H1 (cell line): ENCODE data around the gene WSCD2. TPM values are rescaled to one million over a fixed set of nuclear protein-coding genes. Genes with fewer than 3 reads are reported as not detected.
"Not testable (repeated sequence)": the region's sequence is repeated elsewhere in the genome, so short reads cannot be mapped to it uniquely, and the experiment has no call there.

Experiments used
- CTCF ChIA-PET: fragments of 300-600 bp; sonication (Branson Sonifier 250); formaldehyde crosslinking; loops from one replicate; lab custom pipeline; 2021; ENCODE audit not compliant: partially characterized antibody; lab: Charles Lee
- POLR2A ChIA-PET: fragments of 300-600 bp; sonication (Branson Sonifier 250); formaldehyde crosslinking; loops from one replicate; lab custom pipeline; 2021; ENCODE audit warnings: inconsistent platforms; ENCODE audit not compliant: partially characterized antibody; lab: Charles Lee
- DNase-seq, 2 experiments: peaks; one replicate each; pipeline versions ENCODE4 v3.0.0 to v3.0.0-alpha.2; 2010 to 2022; ENCODE audit warnings: low spot score in 2 of 2, low read depth in 1 of 2, mixed read lengths in 1 of 2
- FAIRE-seq: peaks from 2 replicates; lab custom pipeline; 2011; peaks lifted over from hg19 to GRCh38; lab: Jason Lieb, UNC
- H2AFZ ChIP-seq: 2 replicates; pipeline ENCODE4 v1.8.1; 2012; ENCODE audit warnings: low read length, inconsistent platforms
- H2AK5ac ChIP-seq: 2 replicates; pipeline ENCODE4 v1.6.1; 2013; ENCODE audit warnings: low read depth, low read length
- H2BK120ac ChIP-seq: replicated peaks from 2 replicates; pipeline ENCODE3; 2013; ENCODE audit warnings: low read depth, low read length, inconsistent platforms
- H2BK12ac ChIP-seq: 2 replicates; pipeline ENCODE4 v1.6.1; 2013; ENCODE audit warnings: low read depth, low read length
- H2BK15ac ChIP-seq: 2 replicates; pipeline ENCODE4 v1.6.1; 2013; ENCODE audit warnings: low read length
- H2BK20ac ChIP-seq: 2 replicates; pipeline ENCODE4 v1.6.1; 2013; ENCODE audit warnings: low read length
- H2BK5ac ChIP-seq: 2 replicates; pipeline ENCODE4 v1.6.1; 2013; ENCODE audit warnings: low read depth, low read length
- H3K14ac ChIP-seq: 2 replicates; pipeline ENCODE4 v1.6.1; 2013; ENCODE audit warnings: inconsistent platforms; ENCODE audit not compliant: insufficient read length
- H3K18ac ChIP-seq: 2 replicates; pipeline ENCODE4 v1.6.1; 2013; ENCODE audit warnings: low read length; ENCODE audit errors: extremely low read depth
- H3K23ac ChIP-seq: 2 replicates; pipeline ENCODE4 v1.6.1; 2013; ENCODE audit warnings: inconsistent platforms; ENCODE audit not compliant: insufficient read length
- H3K23me2 ChIP-seq: 2 replicates; pipeline ENCODE4 v1.6.1; 2013; ENCODE audit warnings: low read depth, low read length
- H3K27ac ChIP-seq: 2 replicates; pipeline ENCODE4 v1.6.1; 2011; ENCODE audit warnings: low read depth, low read length, inconsistent platforms
- H3K27me3 ChIP-seq, 4 experiments: replicated peaks in 1 of 4; 1 replicate in 1 of 4; 2 replicates in 3 of 4; pipeline versions ENCODE4 v1.6.1 to v1.8.1; 2011 to 2013; ENCODE audit warnings: low read length in 3 of 4, mild to moderate bottlenecking in 3 of 4, inconsistent platforms in 2 of 4, mixed read lengths in 2 of 4, moderate library complexity in 1 of 4; ENCODE audit not compliant: control insufficient read depth in 3 of 4, insufficient read depth in 3 of 4; ENCODE audit errors: extremely low read depth in 1 of 4
- H3K36me3 ChIP-seq, 4 experiments: 2 replicates each; pipeline versions ENCODE4 v1.6.1 to v1.8.1; 2011 to 2013; ENCODE audit warnings: mild to moderate bottlenecking in 4 of 4, low read length in 3 of 4, moderate library complexity in 2 of 4, control low read depth in 1 of 4, inconsistent platforms in 1 of 4; ENCODE audit not compliant: insufficient read depth in 4 of 4, control insufficient read depth in 2 of 4
- H3K4ac ChIP-seq: replicated peaks from 2 replicates; pipeline ENCODE3; 2013; ENCODE audit warnings: low read length, low read depth, mixed read lengths, inconsistent platforms; ENCODE audit not compliant: insufficient read length
- H3K4me1 ChIP-seq, 4 experiments: replicated peaks in 1 of 4; 1 replicate in 1 of 4; 2 replicates in 3 of 4; pipeline versions ENCODE4 v1.6.1 to v1.8.1; 2011 to 2013; ENCODE audit warnings: low read length in 3 of 4, inconsistent platforms in 2 of 4, mixed read lengths in 1 of 4; ENCODE audit not compliant: insufficient read depth in 4 of 4, control insufficient read depth in 3 of 4
- H3K4me2 ChIP-seq, 2 experiments: 2 replicates each; pipeline versions ENCODE4 v1.6.1 to v1.8.1; 2011 to 2013; ENCODE audit warnings: low read depth in 2 of 2, low read length in 2 of 2, control low read depth in 1 of 2, inconsistent platforms in 1 of 2, mild to moderate bottlenecking in 1 of 2; ENCODE audit not compliant: insufficient read depth in 1 of 2
- H3K4me3 ChIP-seq, 4 experiments: fragments of 200-600, 300-600 bp in 1 of 4; sonication (generic), shearing (Covaris generic), sonication (Bioruptor Twin) in 1 of 4; 2 replicates each; pipeline versions ENCODE4 v1.5.1 to v1.8.1; 2011 to 2016; ENCODE audit warnings: low read length in 4 of 4, low read depth in 3 of 4, control low read depth in 2 of 4, inconsistent platforms in 2 of 4, mild to moderate bottlenecking in 2 of 4, mixed read lengths in 1 of 4, moderate library complexity in 1 of 4; ENCODE audit not compliant: insufficient read depth in 2 of 4; ENCODE audit errors: extremely low read depth in 1 of 4
- H3K56ac ChIP-seq: replicated peaks from 2 replicates; pipeline ENCODE3; 2013; ENCODE audit warnings: low read depth, mild to moderate bottlenecking, mixed read lengths, low read length, inconsistent platforms; ENCODE audit not compliant: insufficient read length
- H3K79me1 ChIP-seq: 2 replicates; pipeline ENCODE4 v1.6.1; 2013; ENCODE audit warnings: low read depth, low read length, control low read depth
- H3K79me2 ChIP-seq, 2 experiments: 2 replicates each; pipeline versions ENCODE4 v1.6.1 to v1.8.1; 2012 to 2013; ENCODE audit warnings: low read length in 2 of 2, mild to moderate bottlenecking in 2 of 2, inconsistent platforms in 1 of 2; ENCODE audit not compliant: insufficient read depth in 2 of 2, control insufficient read depth in 1 of 2
- H3K9ac ChIP-seq, 4 experiments: replicated peaks in 1 of 4; 1 replicate in 1 of 4; 2 replicates in 3 of 4; pipeline versions ENCODE4 v1.6.1 to v1.8.1; 2011 to 2013; ENCODE audit warnings: low read depth in 3 of 4, low read length in 3 of 4, control low read depth in 2 of 4, mild to moderate bottlenecking in 2 of 4, moderate library complexity in 2 of 4, inconsistent platforms in 1 of 4; ENCODE audit errors: extremely low read depth in 1 of 4
- H3K9me3 ChIP-seq, 2 experiments: 2 replicates each; pipeline versions ENCODE4 v1.6.1 to v1.8.1; 2012 to 2013; ENCODE audit warnings: mild to moderate bottlenecking in 2 of 2, moderate library complexity in 2 of 2, control low read depth in 1 of 2, inconsistent platforms in 1 of 2, low read depth in 1 of 2, low read length in 1 of 2, mixed read lengths in 1 of 2; ENCODE audit not compliant: insufficient read depth in 2 of 2
- H4K20me1 ChIP-seq, 2 experiments: replicated peaks in 1 of 2; 2 replicates each; pipeline versions ENCODE3 to v1.8.1; 2011 to 2013; ENCODE audit warnings: inconsistent platforms in 2 of 2, low read length in 2 of 2, mild to moderate bottlenecking in 1 of 2; ENCODE audit not compliant: insufficient read depth in 2 of 2, control insufficient read depth in 1 of 2
- H4K5ac ChIP-seq: 2 replicates; pipeline ENCODE4 v1.6.1; 2013; ENCODE audit warnings: low read length, low read depth, mixed read lengths, inconsistent platforms; ENCODE audit not compliant: insufficient read length
- H4K8ac ChIP-seq: 2 replicates; pipeline ENCODE4 v1.8.0; 2013; ENCODE audit warnings: mild to moderate bottlenecking, moderate library complexity, low read length, inconsistent platforms; ENCODE audit not compliant: insufficient read depth; ENCODE audit errors: extremely low read depth
- H4K91ac ChIP-seq: replicated peaks from 2 replicates; pipeline ENCODE3; 2013; ENCODE audit warnings: low read length, mixed read lengths, inconsistent platforms; ENCODE audit not compliant: insufficient read length
- WGBS, 2 experiments: shearing (Covaris generic) in 1 of 2; methylation state at CpG; one replicate each; pipeline versions ENCODE4 v1.1.6 to v1.1.7; 2013 to 2015; ENCODE audit warnings: low lambda C conversion rate in 2 of 2, mixed read lengths in 2 of 2, inconsistent platforms in 1 of 2, low coverage in 1 of 2, missing lambda C conversion rate in 1 of 2; ENCODE audit not compliant: insufficient replicate concordance in 2 of 2, insufficient coverage in 1 of 2, insufficient read length in 1 of 2; ENCODE audit errors: extremely low coverage in 1 of 2, missing lambda C conversion rate in 1 of 2; 5-methylcytosine and 5-hydroxymethylcytosine counted together
- polyA plus RNA-seq, 7 experiments: library from polyadenylated mRNA; depleted of rRNA in 3 of 7; stranded (reverse) in 5 of 7; unstranded in 2 of 7; fragments of >200 nt in 5 of 7; fragments of 200-250 nt in 2 of 7; gene quantifications; 1 replicate in 5 of 7; 2 replicates in 1 of 7; 4 replicates in 1 of 7; pipeline versions ENCODE4 v1.2.1 to v1.2.3, GENCODE V29; 2011 to 2013; ENCODE audit warnings: missing spikeins in 2 of 7, mixed read lengths in 2 of 7
- total RNA-seq: library from RNA; stranded (reverse); fragmentation: NEBNext Ultra II Directional; extraction: Animal tissue kit (Norgen Biotek cat#: 25700); gene quantifications from 2 replicates; pipeline ENCODE4 v1.2.1, GENCODE V29; 2021

The WSCD2 gene
- total and polyA plus RNA-seq, 2 of the 8 experiments (the other 6 are each of a cell fraction or from before 2014, with no cell fraction given): 1.3 to 2.2 TPM

DNA sequence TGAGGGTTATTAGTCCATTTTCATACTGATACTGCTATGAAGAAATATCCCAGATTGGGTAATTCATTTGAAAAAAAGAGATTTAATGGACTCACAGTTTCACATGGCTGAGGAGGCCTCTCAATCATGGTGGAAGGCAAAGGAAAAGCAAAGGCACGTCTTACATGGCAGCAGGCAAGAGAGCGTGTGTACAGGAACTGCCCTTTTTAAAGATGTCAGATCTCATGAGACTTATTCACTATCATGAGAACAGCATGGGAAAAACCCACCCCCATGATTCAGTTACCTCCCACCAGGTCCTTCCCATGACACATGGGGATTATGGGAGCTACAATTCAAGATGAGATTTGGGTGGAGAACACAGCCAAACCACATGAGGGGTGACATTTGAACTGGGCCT lies 96.0 kb downstream of the WSCD2 start:
- H2BK15ac ChIP-seq, H2BK20ac ChIP-seq, H4K20me1 ChIP-seq, H3K9ac ChIP-seq, H3K36me3 ChIP-seq, POLR2A ChIA-PET, H3K79me1 ChIP-seq, H3K4me1 ChIP-seq, DNase-seq, H2BK12ac ChIP-seq, H3K9me3 ChIP-seq, H3K4ac ChIP-seq, H2BK5ac ChIP-seq, H3K56ac ChIP-seq, H4K5ac ChIP-seq, H3K4me2 ChIP-seq, H2AK5ac ChIP-seq, H3K23ac ChIP-seq, H3K79me2 ChIP-seq, H3K14ac ChIP-seq, FAIRE-seq, H4K8ac ChIP-seq, H3K4me3 ChIP-seq, H2AFZ ChIP-seq, H2BK120ac ChIP-seq, H3K23me2 ChIP-seq, H3K18ac ChIP-seq, H3K27ac ChIP-seq, H3K27me3 ChIP-seq, H4K91ac ChIP-seq: not testable (repeated sequence)
- CTCF ChIA-PET: interaction anchor here (1.1 to 3.3 kb wide), 9 partner anchors 9 to 269 kb away, joined by 4 to 33 read pairs (median 7); no protein-coding TSS in a partner anchor
- 45% methylated on average over 2 of the region's 2 CpGs; no CpG with 5 or more reads in 1 of the 2 experiments for WGBS, 2 experiments
